KMS-11 (cell line): ENCODE measurements around the gene VAV2.

ENCODE experiments used
- H2AFZ ChIP-seq: fragments of 200-600 bp; sonication (generic); 2 replicates; pipeline ENCODE4 v1.6.1; 2016; ENCODE audit warnings: antibody characterized with exemption, mixed run types, low read depth
- H3K27ac ChIP-seq: fragments of 200-600 bp; sonication (generic); 2 replicates; pipeline ENCODE4 v1.6.1; 2016; ENCODE audit warnings: mild to moderate bottlenecking, mixed run types
- H3K27me3 ChIP-seq: fragments of 200-600 bp; sonication (generic); 2 replicates; pipeline ENCODE4 v1.6.1; 2017; ENCODE audit warnings: mild to moderate bottlenecking, low read depth, mixed run types, moderate library complexity; ENCODE audit not compliant: insufficient read depth
- H3K36me3 ChIP-seq: fragments of 200-600 bp; sonication (generic); 2 replicates; pipeline ENCODE4 v1.6.1; 2017; ENCODE audit warnings: mild to moderate bottlenecking, mixed run types; ENCODE audit not compliant: insufficient read depth
- H3K4me1 ChIP-seq: fragments of 200-600 bp; sonication (generic); 2 replicates; pipeline ENCODE4 v1.6.1; 2016; ENCODE audit warnings: mild to moderate bottlenecking, low read depth, mixed run types; ENCODE audit not compliant: poor library complexity, severe bottlenecking
- H3K4me2 ChIP-seq: fragments of 200-600 bp; sonication (generic); 2 replicates; pipeline ENCODE4 v1.7.0; 2016; ENCODE audit warnings: mild to moderate bottlenecking, mixed run types
- H3K4me3 ChIP-seq: fragments of 200-600 bp; sonication (generic); IDR thresholded peaks from 2 replicates; pipeline ENCODE4 v1.6.1; 2017; ENCODE audit warnings: low read depth, low read length, mixed read lengths; ENCODE audit not compliant: insufficient read depth
- H3K79me2 ChIP-seq: fragments of 200-600 bp; sonication (generic); 2 replicates; pipeline ENCODE4 v1.6.1; 2016; ENCODE audit warnings: low read depth, mixed run types; ENCODE audit not compliant: insufficient read depth
- H3K9ac ChIP-seq: fragments of 200-600 bp; sonication (generic); 2 replicates; pipeline ENCODE4 v1.6.1; 2016; ENCODE audit warnings: mild to moderate bottlenecking, mixed run types
- H4K20me1 ChIP-seq: fragments of 200-600 bp; sonication (generic); 2 replicates; pipeline ENCODE4 v1.6.1; 2016; ENCODE audit warnings: mild to moderate bottlenecking, mixed run types; ENCODE audit not compliant: insufficient read depth
- TF ChIP-seq, protein P1 (sequence below): fragments of 200-600 bp; sonication (generic); conservative IDR thresholded peaks from 2 replicates; pipeline ENCODE4 v1.6.1; 2017; ENCODE audit warnings: low read depth, mild to moderate bottlenecking, antibody characterized with exemption, low read length, moderate library complexity, mixed read lengths

VAV2 gene

DNA sequence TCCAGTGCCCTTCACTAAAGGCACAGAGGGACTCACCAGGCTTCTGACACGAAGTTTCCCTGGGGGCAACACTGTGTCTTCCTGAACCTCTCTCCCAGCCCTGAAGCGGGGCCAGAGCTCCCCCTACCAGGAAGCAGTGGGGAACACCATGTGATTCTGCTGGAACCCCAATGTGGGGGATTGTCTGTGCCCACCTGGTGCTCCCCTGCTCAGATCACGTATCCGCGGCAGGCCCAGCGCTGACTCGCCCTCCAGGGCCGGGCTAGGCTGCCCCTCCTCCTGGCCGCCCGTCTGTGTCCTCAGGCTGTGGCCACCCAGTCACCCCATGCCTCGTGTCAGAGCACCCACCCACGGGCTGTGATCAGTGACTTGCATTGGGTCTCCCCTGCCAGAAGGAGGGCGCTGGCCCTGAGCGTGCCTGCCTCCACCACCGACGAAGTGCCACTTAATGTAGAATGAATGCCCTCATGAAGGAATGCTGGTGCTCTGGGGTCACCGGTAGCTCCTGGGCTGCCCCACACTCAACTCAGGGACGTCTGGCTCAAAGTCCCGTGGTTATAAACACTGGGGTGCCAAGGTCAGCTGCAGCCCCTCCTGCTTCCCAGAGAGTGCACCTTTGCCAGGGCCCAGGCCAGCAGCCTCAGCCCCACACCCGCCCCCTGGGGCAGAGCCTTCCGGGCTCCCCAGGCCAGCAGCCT lies 276.1 kb downstream of the VAV2 start:
- TF ChIP-seq, protein P1, sequence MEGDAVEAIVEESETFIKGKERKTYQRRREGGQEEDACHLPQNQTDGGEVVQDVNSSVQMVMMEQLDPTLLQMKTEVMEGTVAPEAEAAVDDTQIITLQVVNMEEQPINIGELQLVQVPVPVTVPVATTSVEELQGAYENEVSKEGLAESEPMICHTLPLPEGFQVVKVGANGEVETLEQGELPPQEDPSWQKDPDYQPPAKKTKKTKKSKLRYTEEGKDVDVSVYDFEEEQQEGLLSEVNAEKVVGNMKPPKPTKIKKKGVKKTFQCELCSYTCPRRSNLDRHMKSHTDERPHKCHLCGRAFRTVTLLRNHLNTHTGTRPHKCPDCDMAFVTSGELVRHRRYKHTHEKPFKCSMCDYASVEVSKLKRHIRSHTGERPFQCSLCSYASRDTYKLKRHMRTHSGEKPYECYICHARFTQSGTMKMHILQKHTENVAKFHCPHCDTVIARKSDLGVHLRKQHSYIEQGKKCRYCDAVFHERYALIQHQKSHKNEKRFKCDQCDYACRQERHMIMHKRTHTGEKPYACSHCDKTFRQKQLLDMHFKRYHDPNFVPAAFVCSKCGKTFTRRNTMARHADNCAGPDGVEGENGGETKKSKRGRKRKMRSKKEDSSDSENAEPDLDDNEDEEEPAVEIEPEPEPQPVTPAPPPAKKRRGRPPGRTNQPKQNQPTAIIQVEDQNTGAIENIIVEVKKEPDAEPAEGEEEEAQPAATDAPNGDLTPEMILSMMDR, result peak; percentile 39; the same call in 1 of the 2 replicates
- Histone ChIP-seq H4K20me1 (no peaks in the 10 kb centered on the region), H3K4me2 (no peak overlapping the region), H3K4me3 (no peak overlapping the region), H3K27ac (no peak overlapping the region), H2AFZ (no peak overlapping the region), H3K79me2 (no peaks in the 10 kb centered on the region), H3K36me3 (no peaks in the 10 kb centered on the region), H3K4me1 (no peaks in the 10 kb centered on the region), H3K27me3 (peaks cover 53% of the 10 kb centered on the region), H3K9ac (no peak overlapping the region)

DNA sequence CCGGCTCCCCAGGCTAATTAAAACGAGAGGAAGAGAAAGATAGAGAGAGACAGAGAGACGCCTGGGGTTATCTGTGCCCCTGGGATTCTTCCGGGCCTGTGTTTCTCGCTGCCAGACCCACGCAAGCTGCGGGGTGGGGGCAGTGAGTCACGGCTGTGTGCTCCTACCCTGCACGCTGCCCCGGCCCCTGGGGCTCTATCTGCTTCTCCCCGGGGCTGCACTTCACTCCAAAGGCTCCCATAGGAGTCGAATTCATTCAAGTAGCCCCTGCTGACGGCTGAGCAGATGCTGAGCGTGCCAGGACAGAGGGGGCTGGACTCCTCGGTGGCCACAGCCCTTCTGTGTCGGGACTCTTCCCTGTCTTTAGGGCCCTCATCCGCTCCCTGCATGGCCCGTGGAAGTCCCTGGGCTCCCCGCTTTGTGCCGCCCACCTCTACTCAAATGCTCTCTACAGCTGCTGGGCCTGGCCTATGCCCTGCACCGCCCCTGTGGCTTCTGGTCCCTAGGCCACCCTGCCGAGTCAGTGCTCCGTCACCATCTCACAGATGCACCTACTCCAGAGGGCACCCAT lies 276.7 kb downstream of the VAV2 start:
- Histone ChIP-seq H3K27me3 (peaks cover 53% of the 10 kb centered on the region), H3K79me2 (no peaks in the 10 kb centered on the region), H2AFZ (no peak overlapping the region), H3K4me3 (no peak overlapping the region), H3K9ac (no peak overlapping the region), H3K4me2 (no peak overlapping the region), H3K27ac (no peak overlapping the region), H4K20me1 (no peaks in the 10 kb centered on the region), H3K36me3 (no peaks in the 10 kb centered on the region), H3K4me1 (no peaks in the 10 kb centered on the region)
- TF ChIP-seq, protein P1, result no peak

DNA sequence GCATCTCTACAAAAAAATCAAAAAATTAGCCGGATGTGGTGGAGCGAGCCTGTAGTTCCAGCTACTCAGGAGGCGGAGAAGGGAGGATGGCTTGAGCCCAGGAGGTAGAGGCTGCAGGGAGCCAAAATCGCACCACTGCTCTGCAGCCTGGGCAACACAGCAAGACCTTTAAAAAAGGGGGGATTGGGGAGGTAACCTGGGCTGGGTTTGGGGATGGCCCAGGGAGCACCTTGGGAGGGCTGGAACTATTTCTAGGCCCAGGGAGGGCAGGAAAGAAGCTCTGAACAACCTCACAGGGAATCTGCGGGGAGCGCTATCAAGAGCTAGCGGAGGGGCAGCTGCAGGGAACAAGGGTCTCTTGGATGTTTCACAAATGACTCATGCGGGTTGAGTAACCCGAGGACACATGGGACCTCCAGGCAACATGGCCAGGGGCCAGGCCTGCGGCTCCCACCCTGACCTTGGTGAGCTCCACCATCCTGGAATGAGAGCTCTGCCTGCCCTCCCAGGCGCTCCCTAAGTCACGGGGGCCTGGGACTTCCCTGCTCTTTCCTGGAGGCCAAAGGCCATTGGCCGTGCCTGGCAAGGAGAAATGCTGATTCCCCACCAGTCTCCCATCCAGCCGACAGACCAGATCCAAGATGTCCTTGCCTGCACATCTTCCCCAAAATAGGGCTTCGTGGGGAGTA lies 277.4 kb downstream of the VAV2 start:
- H3K27ac ChIP-seq, result no peak overlapping the region
- H3K9ac ChIP-seq, result no peak overlapping the region
- no peaks in the 10 kb centered on the region for H3K79me2 ChIP-seq
- H2AFZ ChIP-seq, result no peak overlapping the region
- H3K4me3 ChIP-seq, result no peak overlapping the region
- H3K36me3 ChIP-seq, result no peaks in the 10 kb centered on the region
- TF ChIP-seq, protein P1, result no peak
- no peak overlapping the region for H3K4me2 ChIP-seq
- H3K27me3 ChIP-seq, result peaks cover 58% of the 10 kb centered on the region
- H3K4me1 ChIP-seq, result no peaks in the 10 kb centered on the region
- no peaks in the 10 kb centered on the region for H4K20me1 ChIP-seq

DNA sequence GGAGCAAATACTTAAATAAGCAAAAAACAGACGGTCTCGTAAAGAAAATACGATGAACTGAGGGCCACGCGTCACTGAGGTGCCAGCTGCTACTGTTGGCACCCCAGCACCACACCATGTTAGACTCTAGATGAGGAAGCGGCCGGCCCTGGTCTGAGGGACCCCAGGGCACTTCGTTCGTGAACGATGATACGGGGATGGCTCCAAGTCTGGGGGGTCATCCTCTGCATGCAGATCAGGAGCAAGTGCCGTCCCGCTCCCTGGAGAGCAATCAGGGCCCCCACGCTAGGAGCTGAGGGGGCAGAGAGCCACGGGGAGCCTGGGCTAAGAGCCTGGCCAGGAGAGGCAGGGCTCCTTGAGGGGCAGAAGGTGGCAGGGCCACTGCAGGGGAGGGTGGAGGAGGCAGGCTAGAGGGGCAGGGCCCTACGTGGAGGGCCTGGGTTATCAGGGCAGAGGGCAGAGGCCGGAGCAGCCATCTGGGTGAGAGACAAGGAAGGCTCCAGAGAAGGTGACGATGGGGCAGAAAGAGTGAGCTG lies 278.1 kb downstream of the VAV2 start:
- TF ChIP-seq, protein P1, result no peak
- no peak overlapping the region for H3K4me2 ChIP-seq
- no peaks in the 10 kb centered on the region for H3K36me3 ChIP-seq

More for the DNA sequence above, 278.1 kb downstream of the VAV2 start:
- H2AFZ ChIP-seq, result no peak overlapping the region
- H3K9ac ChIP-seq, result no peak overlapping the region
- no peaks in the 10 kb centered on the region for H4K20me1 ChIP-seq
- H3K4me1 ChIP-seq, result no peaks in the 10 kb centered on the region
- peaks cover 63% of the 10 kb centered on the region for H3K27me3 ChIP-seq
- no peak overlapping the region for H3K4me3 ChIP-seq
- no peaks in the 10 kb centered on the region for H3K79me2 ChIP-seq
- no peak overlapping the region for H3K27ac ChIP-seq
